ENCODE results near the gene SEPTIN7.
A peak's percentile ranks its signal among the peaks of the same experiment; 100 is the strongest.

The SEPTIN7 gene

GRCh38 chr7:35787925-35788324 is 12.9 kb upstream of the SEPTIN7 start:
- no peak for DNase-seq (ENCODE audit: low read depth)

GRCh38 chr7:35792472-35792871 is 8.4 kb upstream of the SEPTIN7 start:
- no peak for DNase-seq (ENCODE audit: low read depth)

GRCh38 chr7:35792873-35793489 is 7.9 kb upstream of the SEPTIN7 start:
- DNase-seq (ENCODE audit: low read depth), result no peak

- no peak for DNase-seq (ENCODE audit: low read depth)
Observed at GRCh38 chr7:35797311-35797710, 3.5 kb upstream of the SEPTIN7 start.

GRCh38 chr7:35799846-35800717 is 775 bp upstream of the SEPTIN7 start:
- peak; percentile 69 for DNase-seq (ENCODE audit: low read depth)

GRCh38 chr7:35801392-35802101 is 690 bp downstream of the SEPTIN7 start:
- DNase-seq (ENCODE audit: low read depth), result peak; percentile 56

GRCh38 chr7:35802102-35802466 is 1.2 kb downstream of the SEPTIN7 start:
- no peak for DNase-seq (ENCODE audit: low read depth)

GRCh38 chr7:35802649-35803048 is 1.8 kb downstream of the SEPTIN7 start:
- DNase-seq (ENCODE audit: low read depth), result peak; percentile 22

GRCh38 chr7:35804231-35804970 is 3.5 kb downstream of the SEPTIN7 start:
- DNase-seq (ENCODE audit: low read depth), result no peak

GRCh38 chr7:35805876-35806275 is 5.0 kb downstream of the SEPTIN7 start:
- DNase-seq (ENCODE audit: low read depth), result no peak

- no peak for DNase-seq (ENCODE audit: low read depth)
Observed at GRCh38 chr7:35816514-35816913, 15.7 kb downstream of the SEPTIN7 start.

- DNase-seq (ENCODE audit: low read depth), result no peak
Observed at GRCh38 chr7:35817181-35817580, 16.3 kb downstream of the SEPTIN7 start.

GRCh38 chr7:35817930-35818329 is 17.1 kb downstream of the SEPTIN7 start:
- DNase-seq (ENCODE audit: low read depth), result no peak

- DNase-seq (ENCODE audit: low read depth), result no peak
Observed at GRCh38 chr7:35818513-35818912, 17.7 kb downstream of the SEPTIN7 start.

GRCh38 chr7:35819310-35819709 is 18.5 kb downstream of the SEPTIN7 start:
- no peak for DNase-seq (ENCODE audit: low read depth)

- no peak for DNase-seq (ENCODE audit: low read depth)
Observed at GRCh38 chr7:35819954-35820703, 19.3 kb downstream of the SEPTIN7 start.

- no peak for DNase-seq (ENCODE audit: low read depth)
Observed at GRCh38 chr7:35820858-35821257, 20.0 kb downstream of the SEPTIN7 start.

GRCh38 chr7:35823440-35823839 is 22.6 kb downstream of the SEPTIN7 start:
- DNase-seq (ENCODE audit: low read depth), result no peak

GRCh38 chr7:35825974-35826373 is 25.1 kb downstream of the SEPTIN7 start:
- DNase-seq (ENCODE audit: low read depth), result no peak

GRCh38 chr7:35826751-35827150 is 25.9 kb downstream of the SEPTIN7 start:
- no peak for DNase-seq (ENCODE audit: low read depth)

GRCh38 chr7:35828817-35829216 is 28.0 kb downstream of the SEPTIN7 start:
- no peak for DNase-seq (ENCODE audit: low read depth)

GRCh38 chr7:35831208-35831607 is 30.4 kb downstream of the SEPTIN7 start:
- DNase-seq (ENCODE audit: low read depth), result no peak
